ENCODE results near the gene FXYD3. TPM values are rescaled to one million over a fixed set of nuclear protein-coding genes. Genes with fewer than 3 reads are reported as not detected.

FXYD3 gene
- total and polyA plus RNA-seq, 2 experiments from 2014 or later, result 225 to 542 TPM

GRCh38 chr19:35093430-35093829 lies 22.2 kb upstream of the FXYD3 start:
- 95% methylated on average over 5 of the region's 5 CpGs for WGBS (ENCODE audit: low lambda C conversion rate, missing lambda C conversion rate)
- Histone ChIP-seq H3K4me2 (no peak overlapping the region), H4K20me1 (ENCODE audit: insufficient read depth, poor library complexity, severe bottlenecking) (no peaks in the 10 kb centered on the region), H3K4me1 (ENCODE audit: insufficient read depth) (peaks cover 10% of the 10 kb centered on the region), H3K27ac (no peak overlapping the region), H2AFZ (no peak overlapping the region), H3K9me3 (ENCODE audit: low read depth) (no peaks in the 10 kb centered on the region), H3K27me3 (no peaks in the 10 kb centered on the region), H3K36me3 (replicated peaks; ENCODE audit: insufficient read depth, low read depth) (no peaks in the 10 kb centered on the region), H3K79me2 (no peaks in the 10 kb centered on the region), H3K9me2 (replicated peaks; ENCODE audit: insufficient read depth) (no peaks in the 10 kb centered on the region), H3K4me3 (no peak overlapping the region)
- TF ChIP-seq EZH2 (IDR thresholded peaks at IDR 0.05; ENCODE audit: borderline replicate concordance) (no peak), CTCF (IDR thresholded peaks at IDR 0.05; ENCODE audit: poor library complexity) (no peak), EZH2phosphoT487 (IDR thresholded peaks at IDR 0.05; ENCODE audit: low read depth, severe bottlenecking, unreplicated experiment) (no peak)
- no peak for DNase-seq (ENCODE audit: low spot score)

GRCh38 chr19:35093941-35094647 lies 21.5 kb upstream of the FXYD3 start:
- Histone ChIP-seq H3K9me2 (replicated peaks; ENCODE audit: insufficient read depth) (no peaks in the 10 kb centered on the region), H3K79me2 (no peaks in the 10 kb centered on the region), H3K4me2 (no peak overlapping the region), H3K4me3 (no peak overlapping the region), H3K4me1 (ENCODE audit: insufficient read depth) (peaks cover 10% of the 10 kb centered on the region), H3K27ac (no peak overlapping the region), H4K20me1 (ENCODE audit: insufficient read depth, poor library complexity, severe bottlenecking) (no peaks in the 10 kb centered on the region), H2AFZ (no peak overlapping the region), H3K27me3 (no peaks in the 10 kb centered on the region), H3K9me3 (ENCODE audit: low read depth) (no peaks in the 10 kb centered on the region), H3K36me3 (replicated peaks; ENCODE audit: insufficient read depth, low read depth) (no peaks in the 10 kb centered on the region)
- 98% methylated on average over 11 of the region's 11 CpGs for WGBS (ENCODE audit: low lambda C conversion rate, missing lambda C conversion rate)
- DNase-seq (ENCODE audit: low spot score), result no peak
- TF ChIP-seq CTCF (IDR thresholded peaks at IDR 0.05; ENCODE audit: poor library complexity) (no peak), EZH2 (IDR thresholded peaks at IDR 0.05; ENCODE audit: borderline replicate concordance) (no peak), EZH2phosphoT487 (IDR thresholded peaks at IDR 0.05; ENCODE audit: low read depth, severe bottlenecking, unreplicated experiment) (no peak)

- 89% methylated on average over 4 of the region's 4 CpGs for WGBS (ENCODE audit: low lambda C conversion rate, missing lambda C conversion rate)
Measured at GRCh38 chr19:35094656-35095055, 21.0 kb upstream of the FXYD3 start.

More at GRCh38 chr19:35094656-35095055, 21.0 kb upstream of the FXYD3 start:
- H3K4me1 ChIP-seq (ENCODE audit: insufficient read depth), result peaks cover 10% of the 10 kb centered on the region
- H4K20me1 ChIP-seq (ENCODE audit: insufficient read depth, poor library complexity, severe bottlenecking), result no peaks in the 10 kb centered on the region
- H3K4me3 ChIP-seq, result no peak overlapping the region
- no peaks in the 10 kb centered on the region for H3K9me2 ChIP-seq (replicated peaks; ENCODE audit: insufficient read depth)
- H3K9me3 ChIP-seq (ENCODE audit: low read depth), result no peaks in the 10 kb centered on the region
- TF ChIP-seq CTCF (IDR thresholded peaks at IDR 0.05; ENCODE audit: poor library complexity) (no peak), EZH2phosphoT487 (IDR thresholded peaks at IDR 0.05; ENCODE audit: low read depth, severe bottlenecking, unreplicated experiment) (no peak), EZH2 (IDR thresholded peaks at IDR 0.05; ENCODE audit: borderline replicate concordance) (no peak)
- H3K27me3 ChIP-seq, result no peaks in the 10 kb centered on the region
- no peak overlapping the region for H3K4me2 ChIP-seq
- no peaks in the 10 kb centered on the region for H3K79me2 ChIP-seq
- no peak for DNase-seq (ENCODE audit: low spot score)
- H3K36me3 ChIP-seq (replicated peaks; ENCODE audit: insufficient read depth, low read depth), result no peaks in the 10 kb centered on the region
- H3K27ac ChIP-seq, result no peak overlapping the region
- no peak overlapping the region for H2AFZ ChIP-seq
